Superior temporal gyrus (tissue), 1 donor: ENCODE measurements around the gene IVNS1ABP.
A peak's percentile ranks its signal among the peaks of the same experiment; 100 is the strongest.
"Not testable (repeated sequence)": the region's sequence is repeated elsewhere in the genome, so short reads cannot be mapped to it uniquely, and the experiment has no call there.

ENCODE experiments used
- DNase-seq: peaks from one replicate; pipeline ENCODE4 v3.0.0-alpha.2; 2016; ENCODE audit errors: extremely low spot score

Gene IVNS1ABP

DNA sequence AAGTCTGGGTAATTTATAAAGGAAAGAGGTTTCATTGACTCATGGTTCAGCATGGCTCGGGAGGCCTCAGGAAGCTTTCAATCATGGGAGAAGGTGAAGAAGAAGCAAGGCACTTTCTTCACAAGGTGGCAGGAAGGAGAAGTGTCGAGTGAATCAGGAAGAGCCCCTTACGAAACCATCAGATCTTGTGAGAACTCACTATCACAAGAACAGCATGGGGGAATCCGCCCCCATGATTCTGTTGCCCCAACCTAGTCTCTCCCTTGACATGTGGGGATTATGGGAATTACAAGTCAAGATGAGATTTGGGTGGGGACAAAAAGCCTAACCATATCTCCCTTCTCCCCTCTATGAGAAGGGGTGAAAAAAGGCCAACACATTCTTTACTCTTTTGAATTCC is 11.2 kb upstream of the IVNS1ABP start:
- no peak for DNase-seq

DNA sequence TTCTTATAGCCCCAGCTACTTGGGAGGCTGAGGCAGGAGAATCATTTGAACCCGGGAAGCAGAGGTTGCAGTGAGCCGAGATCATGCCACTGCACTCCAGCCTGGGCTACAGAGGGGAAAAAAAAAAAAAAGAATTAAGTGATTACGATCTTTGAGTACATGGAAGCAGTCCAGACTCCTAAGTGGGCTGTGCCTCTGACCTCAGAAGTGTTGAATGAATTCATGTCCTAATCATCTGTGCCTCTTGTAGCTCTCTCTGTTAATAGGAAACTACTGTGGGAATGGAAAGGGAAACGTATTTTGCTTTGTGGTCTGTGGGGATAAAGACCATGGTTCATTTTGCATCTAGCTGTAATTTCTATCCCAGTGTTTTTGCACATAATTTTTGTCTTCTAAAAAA is 8.4 kb upstream of the IVNS1ABP start:
- DNase-seq = no peak

DNA sequence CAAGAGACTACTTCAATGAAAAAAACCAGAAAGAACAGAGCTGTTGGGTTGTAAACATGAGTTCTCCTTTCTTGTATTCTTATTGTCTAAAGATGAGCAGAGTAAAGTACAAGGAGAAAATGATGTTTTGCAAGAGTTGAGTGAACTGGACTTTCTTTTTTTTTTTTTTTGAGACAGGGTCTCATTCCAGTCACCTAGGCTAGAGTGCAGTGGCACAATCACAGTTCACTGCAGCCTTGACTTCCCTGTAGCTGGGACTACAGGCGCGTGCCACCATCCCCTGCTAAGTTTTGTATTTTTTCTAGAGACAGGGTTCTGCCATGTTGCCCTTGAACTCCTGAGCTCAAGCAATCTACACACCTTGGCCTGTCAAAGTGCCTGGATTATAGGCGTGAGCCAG is 7.1 kb upstream of the IVNS1ABP start:
- no peak for DNase-seq

- no peak for DNase-seq
These were observed 5.6 kb upstream of the IVNS1ABP start for GRCh38 chr1:185322636-185323035.

GRCh38 chr1:185321653-185322221 is 4.7 kb upstream of the IVNS1ABP start:
- not testable (repeated sequence) for DNase-seq

DNA sequence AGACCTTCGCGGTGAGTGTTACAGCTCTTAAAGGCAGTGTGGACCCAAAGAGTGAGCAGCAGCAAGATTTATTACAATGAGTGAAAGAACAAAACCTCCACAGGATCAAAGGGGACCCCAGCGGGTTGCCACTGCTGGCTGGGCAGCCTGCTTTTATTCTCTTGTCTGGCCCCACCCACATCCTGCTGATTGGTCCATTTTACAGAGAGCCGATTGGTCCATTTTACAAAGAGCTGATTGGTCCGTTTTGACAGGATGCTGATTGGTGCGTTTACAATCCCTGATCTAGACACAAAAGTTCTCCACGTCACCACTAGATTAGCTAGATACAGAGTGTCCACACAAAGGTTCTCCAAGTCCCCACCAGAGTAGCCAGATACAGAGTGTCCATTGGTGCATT is 4.1 kb upstream of the IVNS1ABP start:
- not testable (repeated sequence) for DNase-seq

DNA sequence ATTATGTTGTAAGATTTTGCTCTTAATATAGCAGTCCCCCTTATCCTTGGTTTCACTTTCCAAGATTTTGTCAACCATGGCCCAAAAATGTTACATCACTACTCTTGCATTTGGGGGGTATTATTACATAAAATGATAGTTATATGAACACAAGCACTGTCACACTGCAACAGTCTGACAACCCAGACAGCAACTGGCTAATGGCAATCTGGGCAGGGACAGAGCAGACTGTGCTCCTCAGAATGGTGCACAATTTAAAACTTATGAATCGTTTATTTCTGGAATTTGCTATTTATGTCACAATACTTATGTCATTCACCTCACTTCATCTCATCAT is 2.1 kb upstream of the IVNS1ABP start:
- no peak for DNase-seq

DNA sequence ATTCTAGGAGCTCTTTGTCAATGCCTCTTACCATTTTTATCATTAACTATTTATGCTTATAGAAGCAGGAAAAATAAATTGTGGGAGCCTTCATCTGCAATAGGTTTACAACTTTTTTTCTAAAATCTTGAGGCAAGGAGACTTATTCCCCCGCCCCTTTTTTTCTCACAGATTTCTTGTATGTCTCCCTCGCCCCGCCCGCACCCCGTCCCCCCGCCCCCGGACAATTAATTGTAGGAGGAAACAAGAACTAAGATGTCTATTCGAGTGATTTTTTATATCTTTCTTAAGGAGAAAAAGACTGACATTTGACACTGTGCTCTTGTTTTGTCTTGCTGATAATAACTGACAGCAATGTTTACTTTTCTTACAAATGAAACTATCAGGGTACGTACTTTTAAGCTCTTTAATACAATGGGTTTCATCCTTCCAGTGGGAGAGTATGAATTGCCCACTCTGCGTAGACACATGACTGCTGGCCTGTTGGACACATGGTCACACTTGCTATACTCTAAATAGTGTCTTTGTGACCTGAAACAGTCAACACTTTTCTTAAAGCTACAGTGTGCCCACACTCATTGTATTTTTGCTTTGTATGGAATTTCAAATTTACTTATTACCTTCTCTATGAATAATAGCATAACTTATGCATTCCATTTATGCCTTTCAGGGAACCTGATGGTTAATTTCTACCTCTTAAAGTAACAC is 1.5 kb upstream of the IVNS1ABP start:
- peak; percentile 63 for DNase-seq

- DNase-seq = no peak
These were observed 855 bp upstream of the IVNS1ABP start for GRCh38 chr1:185317886-185318310.

- DNase-seq = peak; percentile 84
These were observed 645 bp downstream of the IVNS1ABP start for GRCh38 chr1:185316163-185317033.

GRCh38 chr1:185315445-185316071 is 1.5 kb downstream of the IVNS1ABP start:
- no peak for DNase-seq

- no peak for DNase-seq
These were observed 2.6 kb downstream of the IVNS1ABP start for GRCh38 chr1:185314411-185314810.

- no peak for DNase-seq
These were observed 4.5 kb downstream of the IVNS1ABP start for GRCh38 chr1:185312361-185313138.

- no peak for DNase-seq
These were observed 5.3 kb downstream of the IVNS1ABP start for GRCh38 chr1:185311589-185312225.

GRCh38 chr1:185309566-185309965 is 7.5 kb downstream of the IVNS1ABP start:
- no peak for DNase-seq

DNA sequence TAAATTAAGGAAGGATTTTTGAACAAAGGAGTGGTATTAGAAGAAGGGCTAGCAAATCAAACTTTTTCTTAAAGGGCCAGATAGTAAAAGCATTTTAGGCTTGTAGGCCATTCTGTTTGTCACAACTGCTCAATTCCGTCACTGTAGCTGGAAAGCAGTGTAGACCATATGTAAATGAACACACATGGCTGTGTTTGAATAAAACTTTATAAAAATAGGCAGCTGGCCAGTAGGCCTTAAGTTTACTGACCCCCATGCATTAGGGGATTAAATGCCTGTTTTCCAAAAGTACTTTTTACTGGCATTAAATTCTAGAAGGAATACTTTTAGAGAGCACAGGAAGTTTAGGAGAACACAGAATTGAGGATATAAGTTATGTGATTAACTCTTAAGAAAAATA is 8.9 kb downstream of the IVNS1ABP start:
- DNase-seq = no peak

- DNase-seq = no peak
These were observed 11.6 kb downstream of the IVNS1ABP start for GRCh38 chr1:185305419-185305818.

GRCh38 chr1:185300152-185300551 is 16.9 kb downstream of the IVNS1ABP start:
- no peak for DNase-seq

- no peak for DNase-seq
These were observed 19.1 kb downstream of the IVNS1ABP start for GRCh38 chr1:185297982-185298381.

GRCh38 chr1:185295091-185295490 is 22.0 kb downstream of the IVNS1ABP start:
- DNase-seq = no peak

GRCh38 chr1:185293967-185294542 is 23.0 kb downstream of the IVNS1ABP start:
- no peak for DNase-seq
